Measurements from ENCODE around the gene MEAK7. TPM values are rescaled to one million over a fixed set of nuclear protein-coding genes. Genes with fewer than 3 reads are reported as not detected.

MEAK7 gene
- total RNA-seq: 22.4 and 23.1 TPM in 2 replicates

GRCh38 chr16:84504420-84505248 is at the start of gene MEAK7:
Gene MEAK7, minus strand, starts transcription at chr16:84504659. Its CDS starts 6,573 bp downstream, at chr16:84498086.
- peak; percentile 67 for DNase-seq (ENCODE audit: low read depth)
- peak within 1 kb of the TSS; percentile 93 for H3K4me3 ChIP-seq (ENCODE audit: low read depth, low read length)
- no peak for TF ChIP-seq CTCF (conservative IDR thresholded peaks at IDR 0.05; ENCODE audit: low read depth, low read length)

GRCh38 chr16:84553873-84554399 is 49.5 kb upstream of the MEAK7 start:
- DNase-seq (ENCODE audit: low read depth): no peak
- no peak for TF ChIP-seq CTCF (conservative IDR thresholded peaks at IDR 0.05; ENCODE audit: low read depth, low read length)
- no peak overlapping the region for H3K4me3 ChIP-seq (ENCODE audit: low read depth, low read length)

- TF ChIP-seq CTCF (conservative IDR thresholded peaks at IDR 0.05; ENCODE audit: low read depth, low read length): no peak
- no peak for DNase-seq (ENCODE audit: low read depth)
- no peak overlapping the region for H3K4me3 ChIP-seq (ENCODE audit: low read depth, low read length)
Observed at GRCh38 chr16:84552135-84552534, 47.7 kb upstream of the MEAK7 start.

GRCh38 chr16:84550096-84550495 is 45.6 kb upstream of the MEAK7 start:
- no peak for TF ChIP-seq CTCF (conservative IDR thresholded peaks at IDR 0.05; ENCODE audit: low read depth, low read length)
- no peak for DNase-seq (ENCODE audit: low read depth)
- no peak overlapping the region for H3K4me3 ChIP-seq (ENCODE audit: low read depth, low read length)

GRCh38 chr16:84548971-84549844 is 44.7 kb upstream of the MEAK7 start:
- H3K4me3 ChIP-seq (ENCODE audit: low read depth, low read length): no peak overlapping the region
- DNase-seq (ENCODE audit: low read depth): no peak

GRCh38 chr16:84548508-84548907 is 44.0 kb upstream of the MEAK7 start:
- no peak overlapping the region for H3K4me3 ChIP-seq (ENCODE audit: low read depth, low read length)
- DNase-seq (ENCODE audit: low read depth): no peak
- TF ChIP-seq CTCF (conservative IDR thresholded peaks at IDR 0.05; ENCODE audit: low read depth, low read length): no peak

More at GRCh38 chr16:84548971-84549844, 44.7 kb upstream of the MEAK7 start:
- no peak for TF ChIP-seq CTCF (conservative IDR thresholded peaks at IDR 0.05; ENCODE audit: low read depth, low read length)

Data from epithelial cell of proximal tubule (primary cell).